Ishikawa (cell line): ENCODE measurements around the gene CCN2.
A peak's percentile ranks its signal among the peaks of the same experiment; 100 is the strongest.

Experiments
- CEBPB ChIP-seq: IDR thresholded peaks from 2 replicates; pipeline ENCODE4 v1.6.1; 2012
- CREB1 ChIP-seq: IDR thresholded peaks from 2 replicates; pipeline ENCODE4 v1.6.1; 2012; ENCODE audit warnings: low read depth
- EGR1 ChIP-seq: IDR thresholded peaks from 2 replicates; pipeline ENCODE4 v1.6.1; 2012
- EP300 ChIP-seq: IDR thresholded peaks from 2 replicates; pipeline ENCODE4 v1.6.1; 2012; ENCODE audit warnings: borderline replicate concordance
- FOXM1 ChIP-seq: IDR thresholded peaks from 2 replicates; pipeline ENCODE4 v1.6.1; 2012; ENCODE audit warnings: low read depth, borderline replicate concordance
- MAX ChIP-seq: IDR thresholded peaks from 2 replicates; pipeline ENCODE4 v1.6.1; 2012
- NFIC ChIP-seq: IDR thresholded peaks from 2 replicates; pipeline ENCODE4 v1.6.1; 2012
- RAD21 ChIP-seq: IDR thresholded peaks from 2 replicates; pipeline ENCODE4 v1.6.1; 2012; ENCODE audit warnings: low read depth
- REST ChIP-seq: IDR thresholded peaks from 2 replicates; pipeline ENCODE4 v1.6.1; 2012; ENCODE audit warnings: low read depth, mild to moderate bottlenecking
- TAF1 ChIP-seq: IDR thresholded peaks from 2 replicates; pipeline ENCODE4 v1.6.1; 2012; ENCODE audit warnings: low read depth, mild to moderate bottlenecking
- TCF12 ChIP-seq: IDR thresholded peaks from 2 replicates; pipeline ENCODE4 v1.6.1; 2012; ENCODE audit warnings: low read depth
- TEAD4 ChIP-seq: IDR thresholded peaks from 2 replicates; pipeline ENCODE4 v1.6.1; 2012
- YY1 ChIP-seq: IDR thresholded peaks from 2 replicates; pipeline ENCODE4 v1.6.1; 2012; ENCODE audit warnings: low read depth
- ZBTB7A ChIP-seq: IDR thresholded peaks from 2 replicates; pipeline ENCODE4 v1.6.1; 2012; ENCODE audit warnings: low read depth
- TF ChIP-seq, protein P1 (sequence below): IDR thresholded peaks from 2 replicates; pipeline ENCODE4 v1.6.1; 2012

Gene CCN2

DNA sequence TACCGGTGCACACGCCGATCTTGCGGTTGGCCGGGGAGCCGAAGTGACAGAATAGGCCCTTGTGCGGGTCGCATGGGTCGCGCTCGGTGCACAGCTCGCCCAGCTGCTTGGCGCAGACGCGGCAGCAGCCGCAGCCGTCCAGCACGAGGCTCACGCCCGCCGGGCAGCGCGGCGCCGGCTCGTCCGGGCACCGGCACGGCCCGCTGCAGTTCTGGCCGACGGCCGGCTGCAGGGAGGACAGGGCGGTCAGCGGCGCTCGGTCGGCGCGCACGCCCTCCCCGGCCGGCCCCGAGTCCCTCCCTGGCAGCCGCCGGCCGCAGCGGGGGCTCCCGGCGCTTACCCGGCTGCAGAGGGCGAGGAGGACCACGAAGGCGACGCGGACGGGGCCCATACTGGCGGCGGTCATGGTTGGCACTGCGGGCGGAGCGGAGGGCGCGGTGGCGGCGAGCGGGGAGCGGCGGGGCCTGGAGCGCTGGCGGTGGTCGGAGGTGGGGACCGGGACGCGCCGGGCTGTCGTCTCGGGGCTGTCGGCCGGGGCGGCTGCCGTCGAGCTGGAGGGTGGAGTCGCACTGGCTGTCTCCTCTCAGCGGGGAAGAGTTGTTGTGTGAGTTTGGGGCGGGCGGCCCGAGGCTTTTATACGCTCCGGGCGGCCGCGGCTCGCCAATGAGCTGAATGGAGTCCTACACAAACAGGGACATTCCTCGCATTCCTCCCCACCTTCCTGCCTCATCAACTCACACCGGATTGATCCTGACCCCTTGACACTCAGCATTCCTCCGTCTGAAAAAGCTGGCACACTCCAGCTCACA, at the start of gene CCN2:
TSS of gene CCN2 (minus strand) at position 606 of the 809 bp plus-strand sequence. CDS start at position 406, 200 bp downstream.
- TF ChIP-seq TEAD4, result peak; percentile 100
- TF ChIP-seq EP300, result peak; percentile 90
- TF ChIP-seq NFIC, result peak; percentile 87
- TF ChIP-seq FOXM1, result peak; percentile 76
- TF ChIP-seq ZBTB7A, result no peak
- peak; percentile 92 for TF ChIP-seq TCF12
- no peak for TF ChIP-seq EGR1
- peak; percentile 4; the same call in 1 of the 2 replicates for TF ChIP-seq CEBPB
- no peak for TF ChIP-seq CREB1
- TF ChIP-seq, protein P1, sequence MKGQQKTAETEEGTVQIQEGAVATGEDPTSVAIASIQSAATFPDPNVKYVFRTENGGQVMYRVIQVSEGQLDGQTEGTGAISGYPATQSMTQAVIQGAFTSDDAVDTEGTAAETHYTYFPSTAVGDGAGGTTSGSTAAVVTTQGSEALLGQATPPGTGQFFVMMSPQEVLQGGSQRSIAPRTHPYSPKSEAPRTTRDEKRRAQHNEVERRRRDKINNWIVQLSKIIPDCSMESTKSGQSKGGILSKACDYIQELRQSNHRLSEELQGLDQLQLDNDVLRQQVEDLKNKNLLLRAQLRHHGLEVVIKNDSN, result no peak
- TF ChIP-seq REST, result no peak
- peak; percentile 62 for TF ChIP-seq MAX
- peak; percentile 41; the same call in 1 of the 2 replicates for TF ChIP-seq TAF1
- peak; percentile 15; the same call in 1 of the 2 replicates for TF ChIP-seq RAD21
- no peak for TF ChIP-seq YY1

DNA sequence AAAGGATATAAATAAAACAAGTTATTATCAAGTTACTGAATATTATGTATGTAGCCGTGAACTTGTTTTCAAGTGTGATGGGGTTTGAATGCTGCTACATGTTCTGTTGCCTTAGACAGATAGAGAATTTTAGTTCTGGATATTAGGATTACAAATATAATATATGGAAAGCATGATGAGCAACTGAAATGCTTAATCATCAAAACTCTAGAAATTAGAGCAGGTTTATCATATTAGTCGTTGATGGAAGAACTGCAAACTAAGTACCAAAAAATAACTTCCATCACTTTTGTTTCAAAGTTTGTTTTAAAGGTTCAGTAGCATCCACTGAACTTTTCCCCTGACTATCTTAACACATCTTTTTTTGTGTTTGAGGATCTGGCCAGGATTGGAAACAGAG, 49.1 kb upstream of the CCN2 start:
- TF ChIP-seq RAD21 (no peak), ZBTB7A (no peak), EP300 (no peak), FOXM1 (no peak), TAF1 (no peak), MAX (no peak), EGR1 (no peak), CEBPB (no peak), TCF12 (no peak), REST (no peak), NFIC (no peak), YY1 (no peak)
- TF ChIP-seq, protein P1, result no peak

DNA sequence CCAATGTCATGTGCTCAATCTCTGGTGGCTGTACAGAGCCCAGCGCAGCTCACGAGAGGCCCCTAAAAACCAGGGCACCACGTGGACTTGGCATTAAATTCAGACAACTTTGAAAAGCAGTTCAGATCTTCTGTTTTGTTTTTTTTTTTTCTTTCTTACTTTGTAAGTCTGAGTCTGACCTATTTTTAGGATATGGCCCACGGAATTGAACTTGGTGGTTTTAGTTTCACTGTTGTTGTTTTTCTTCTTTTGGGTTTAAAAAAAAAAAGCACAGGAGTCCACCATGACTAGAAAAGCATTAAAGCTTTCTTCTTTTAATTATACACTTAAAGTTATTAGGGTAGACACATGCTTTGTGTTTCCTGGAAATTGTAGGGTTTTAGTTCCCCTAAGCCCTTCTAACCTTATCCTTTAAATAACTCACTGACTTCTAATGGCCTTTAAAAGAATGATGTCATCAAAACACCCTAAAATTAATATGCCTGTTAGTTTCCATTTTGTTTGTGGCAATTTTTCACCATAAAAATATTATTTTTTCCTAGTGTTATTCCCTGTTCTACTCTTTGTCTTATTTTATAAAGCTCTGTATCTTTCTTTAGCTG, 48.5 kb upstream of the CCN2 start:
- TF ChIP-seq, protein P1, result no peak
- TF ChIP-seq ZBTB7A (no peak), TCF12 (no peak), YY1 (no peak), CEBPB (no peak), EP300 (no peak), EGR1 (no peak), FOXM1 (no peak), TEAD4 (no peak)

GRCh38 chr6:131998255-131998982, 47.2 kb upstream of the CCN2 start:
- TF ChIP-seq EGR1 (no peak), REST (no peak), FOXM1 (no peak), NFIC (no peak), TEAD4 (no peak), RAD21 (no peak), YY1 (no peak), CREB1 (no peak), MAX (no peak), TAF1 (no peak), CEBPB (no peak), ZBTB7A (no peak), TCF12 (no peak), EP300 (no peak)
- TF ChIP-seq, protein P1, result no peak
